CD14-positive monocyte (primary cell): ENCODE data around the gene BCORL1. TPM values are rescaled to one million over a fixed set of nuclear protein-coding genes. Genes with fewer than 3 reads are reported as not detected.

Experiments
- DNase-seq, 3 donors: peaks; one replicate each; pipeline ENCODE4 v3.0.0-alpha.2; 2011 to 2022
- H2AFZ ChIP-seq: 2 replicates; pipeline ENCODE4 v1.6.0; 2012; ENCODE audit warnings: mild to moderate bottlenecking, low read depth, low read length, inconsistent platforms; ENCODE audit not compliant: insufficient read depth, poor library complexity, severe bottlenecking
- H3K27ac ChIP-seq, 2 donors: 1 replicate in 1 of 2; 2 replicates in 1 of 2; pipeline ENCODE4 v1.5.1; 2012 to 2013; ENCODE audit warnings: low read length in 2 of 2, control low read depth in 1 of 2, inconsistent platforms in 1 of 2, low read depth in 1 of 2, mild to moderate bottlenecking in 1 of 2
- H3K27me3 ChIP-seq, 2 donors: one replicate each; pipeline versions ENCODE4 v1.6.0 to v1.6.1; 2011 to 2013; ENCODE audit warnings: low read length in 2 of 2; ENCODE audit not compliant: control insufficient read depth in 2 of 2, insufficient read depth in 2 of 2
- H3K36me3 ChIP-seq, 2 donors: replicated peaks in 1 of 2; 1 replicate in 1 of 2; 2 replicates in 1 of 2; pipeline versions ENCODE4 v1.5.1 to v1.6.1; 2012 to 2013; ENCODE audit warnings: low read length in 2 of 2, control low read depth in 1 of 2, inconsistent platforms in 1 of 2, mild to moderate bottlenecking in 1 of 2; ENCODE audit not compliant: insufficient read depth in 2 of 2, control insufficient read depth in 1 of 2
- H3K4me1 ChIP-seq, 2 donors: 1 replicate in 1 of 2; 2 replicates in 1 of 2; pipeline versions ENCODE4 v1.5.1 to v1.6.1; 2012 to 2013; ENCODE audit warnings: low read length in 2 of 2, control low read depth in 1 of 2, inconsistent platforms in 1 of 2, mild to moderate bottlenecking in 1 of 2, moderate library complexity in 1 of 2; ENCODE audit not compliant: insufficient read depth in 2 of 2, control insufficient read depth in 1 of 2
- H3K4me2 ChIP-seq: replicated peaks from 2 replicates; pipeline ENCODE3; 2012; ENCODE audit warnings: low read length, moderate library complexity, mild to moderate bottlenecking; ENCODE audit not compliant: poor library complexity, severe bottlenecking; ENCODE audit errors: extremely low read depth
- H3K4me3 ChIP-seq, 3 experiments: fragments of 200-600 bp in 1 of 3; sonication (generic) in 1 of 3; replicated peaks in 1 of 3; 1 replicate in 2 of 3; 2 replicates in 1 of 3; pipeline ENCODE4 v1.5.1; 2011 to 2013; ENCODE audit warnings: low read length in 3 of 3, mild to moderate bottlenecking in 3 of 3, control low read depth in 2 of 3, low read depth in 2 of 3, inconsistent platforms in 1 of 3, moderate library complexity in 1 of 3
- H3K79me2 ChIP-seq: 2 replicates; pipeline ENCODE4 v1.6.0; 2012; ENCODE audit warnings: mild to moderate bottlenecking, control low read depth, inconsistent platforms, low read length, moderate library complexity; ENCODE audit not compliant: insufficient read depth
- H3K9ac ChIP-seq: 2 replicates; pipeline ENCODE4 v1.6.0; 2017; ENCODE audit warnings: low read length, mild to moderate bottlenecking; ENCODE audit not compliant: insufficient read depth, poor library complexity, severe bottlenecking
- H3K9me3 ChIP-seq, 2 donors: replicated peaks in 1 of 2; 1 replicate in 1 of 2; 2 replicates in 1 of 2; pipeline versions ENCODE4 v1.5.1 to v1.6.1; 2012 to 2013; ENCODE audit warnings: low read length in 2 of 2, control low read depth in 1 of 2; ENCODE audit not compliant: control insufficient read depth in 1 of 2, insufficient read depth in 1 of 2
- H4K20me1 ChIP-seq: 2 replicates; pipeline ENCODE4 v1.6.0; 2012; ENCODE audit warnings: mild to moderate bottlenecking, low read length, control low read depth, moderate library complexity; ENCODE audit not compliant: insufficient read depth
- H3K27ac Mint-ChIP-seq, 7 donors: one replicate each; pipeline ENCODE4 v1.8.0; 2020; ENCODE audit warnings: mild to moderate bottlenecking in 7 of 7, mixed read lengths in 7 of 7, moderate library complexity in 6 of 7, inconsistent platforms in 2 of 7
- H3K27me3 Mint-ChIP-seq, 3 donors: one replicate each; pipeline ENCODE4 v1.8.0; 2021 to 2022; ENCODE audit warnings: low read depth in 3 of 3, mild to moderate bottlenecking in 3 of 3, mixed read lengths in 3 of 3, moderate library complexity in 3 of 3, inconsistent platforms in 1 of 3
- H3K36me3 Mint-ChIP-seq, 2 donors: one replicate each; pipeline ENCODE4 v1.8.0; 2020; ENCODE audit warnings: mixed read lengths in 2 of 2, inconsistent platforms in 1 of 2, mild to moderate bottlenecking in 1 of 2
- H3K4me1 Mint-ChIP-seq: one replicate; pipeline ENCODE4 v1.8.0; 2020; ENCODE audit warnings: mild to moderate bottlenecking, mixed read lengths
- H3K4me3 Mint-ChIP-seq, 2 donors: one replicate each; pipeline ENCODE4 v1.8.0; 2020; ENCODE audit warnings: mild to moderate bottlenecking in 2 of 2, mixed read lengths in 2 of 2, moderate library complexity in 1 of 2
- H3K9me3 Mint-ChIP-seq, 7 donors: one replicate each; pipeline ENCODE4 v1.8.0; 2020 to 2022; ENCODE audit warnings: mixed read lengths in 7 of 7, mild to moderate bottlenecking in 6 of 7, moderate library complexity in 6 of 7, inconsistent platforms in 2 of 7
- CTCF ChIP-seq: fragments of 200-600 bp; IDR thresholded peaks from one replicate; pipeline ENCODE4 v1.8.0; 2022; ENCODE audit warnings: antibody characterized with exemption, mild to moderate bottlenecking
- WGBS: methylation state at CpG from one replicate; pipeline ENCODE4 v1.1.5; 2013; ENCODE audit warnings: missing lambda C conversion rate; ENCODE audit not compliant: insufficient coverage; 5-methylcytosine and 5-hydroxymethylcytosine counted together
- intact Hi-C, 2 donors: fragments of 100-400 bp; cut with micrococcal nuclease; formaldehyde crosslinking; loops; one replicate each; pipeline versions ENCODE4 v1.15.0 to v1.15.1; 2023
- polyA plus RNA-seq, 3 donors: library from polyadenylated mRNA; depleted of rRNA in 1 of 3; unstranded in 2 of 3; stranded (reverse) in 1 of 3; fragments of 300-500 nt in 2 of 3; fragments of >200 nt in 1 of 3; fragmentation: Illumina TruSeq in 2 of 3; gene quantifications; 1 replicate in 2 of 3; 2 replicates in 1 of 3; pipeline ENCODE4 v1.2.3, GENCODE V29; 2012 to 2021

Gene BCORL1
- polyA plus RNA-seq, 3 donors: 0.69 to 2.4 (median 0.72) TPM

DNA sequence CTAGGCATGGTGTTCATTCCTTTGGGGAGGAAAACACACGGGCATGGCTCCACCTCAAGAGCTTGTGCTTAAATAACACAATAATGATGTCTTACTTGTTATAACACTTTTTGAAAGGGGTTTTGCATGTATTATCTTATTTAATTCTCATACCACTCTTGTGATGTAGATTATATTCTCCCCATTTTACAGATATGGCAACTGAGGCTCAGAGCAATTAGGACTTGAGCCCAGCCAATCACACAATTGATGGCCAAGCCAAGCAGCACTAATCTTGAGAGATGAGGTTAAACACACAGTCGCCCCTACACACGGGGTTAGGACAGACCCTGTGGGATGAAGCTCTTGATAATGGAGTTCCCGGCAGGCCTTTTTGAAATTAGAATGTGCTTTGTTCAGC, 45.1 kb downstream of the BCORL1 start:
- Histone ChIP-seq H3K9me3 (no peaks in the 10 kb centered on the region), H3K27ac (no peak overlapping the region), H3K9ac (no peak overlapping the region), H3K27me3 (no peaks in the 10 kb centered on the region), H3K4me1 (peaks cover 10% of the 10 kb centered on the region in 2 donors), H3K4me2 (no peak overlapping the region), H3K79me2 (no peaks in the 10 kb centered on the region), H2AFZ (no peak overlapping the region), H3K4me3 (no peak overlapping the region), H4K20me1 (no peaks in the 10 kb centered on the region), H3K36me3 (peaks cover 45 to 75% of the 10 kb centered on the region in 2 donors)
- no peak for TF ChIP-seq CTCF
- intact Hi-C loops: loop anchor here (2.0 to 10.0 kb wide), 4 partner anchors 45 to 423 kb away; partner anchors contain the start of gene BCORL1 (in 1 of the 2)
- peaks cover 0 to 6% (median 0%) of the 10 kb centered on the region in 3 donors for H3K27me3 Mint-ChIP-seq
- no peak overlapping the region for H3K4me3 Mint-ChIP-seq
- peaks cover 11% of the 10 kb centered on the region for H3K4me1 Mint-ChIP-seq
- H3K9me3 Mint-ChIP-seq: peaks cover 0 to 2% (median 0%) of the 10 kb centered on the region in 7 donors
- H3K36me3 Mint-ChIP-seq: peaks cover 46 to 64% of the 10 kb centered on the region in 2 donors
- H3K27ac Mint-ChIP-seq: no peak overlapping the region
- no peak for DNase-seq
- WGBS: 93% methylated on average over 3 of the region's 4 CpGs

DNA sequence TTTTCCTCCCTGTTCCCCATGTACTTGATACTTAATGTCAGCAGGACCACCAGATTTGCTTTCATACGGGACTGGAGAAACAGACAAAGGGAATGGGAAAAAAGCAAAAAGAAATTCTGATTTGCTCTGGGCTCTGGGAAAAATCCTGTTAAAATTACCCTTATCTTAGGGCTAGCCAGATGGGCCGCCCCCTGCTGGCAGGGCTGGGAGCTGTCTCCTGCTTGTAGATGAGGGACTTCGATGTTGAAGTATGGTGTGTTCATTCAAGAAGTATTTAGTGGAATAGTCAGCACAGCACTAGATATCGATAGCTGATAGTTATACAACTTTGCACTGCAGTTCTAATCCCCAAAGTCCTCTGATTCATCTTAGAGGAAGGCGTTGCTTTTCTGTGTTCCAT, 45.8 kb downstream of the BCORL1 start:
- Histone ChIP-seq H3K27ac (no peak overlapping the region), H3K9ac (no peak overlapping the region), H3K27me3 (no peaks in the 10 kb centered on the region), H3K4me2 (no peak overlapping the region), H3K9me3 (no peaks in the 10 kb centered on the region), H2AFZ (no peak overlapping the region), H3K4me1 (peaks cover 10% of the 10 kb centered on the region in 2 donors), H3K36me3 (peaks cover 38 to 69% of the 10 kb centered on the region in 2 donors), H4K20me1 (no peaks in the 10 kb centered on the region), H3K79me2 (no peaks in the 10 kb centered on the region), H3K4me3 (no peak overlapping the region)
- H3K4me3 Mint-ChIP-seq: no peak overlapping the region
- no CpG with 5 or more reads among the region's 5 CpGs for WGBS
- H3K27me3 Mint-ChIP-seq: peaks cover 0 to 5% (median 0%) of the 10 kb centered on the region in 3 donors
- TF ChIP-seq CTCF: peak; percentile 72
- intact Hi-C loops: loop anchor here in 1 of 2 donors (5.0 to 10.0 kb wide), 2 partner anchors 101 to 423 kb away; no protein-coding TSS in a partner anchor
- H3K4me1 Mint-ChIP-seq: peaks cover 11% of the 10 kb centered on the region
- DNase-seq: peak; percentile 23 to 43 (median 32)
- H3K9me3 Mint-ChIP-seq: peaks cover 0 to 2% (median 0%) of the 10 kb centered on the region in 7 donors
- H3K27ac Mint-ChIP-seq: peak overlapping the region in 1 of 7 donors; percentile 8
- peaks cover 43 to 61% of the 10 kb centered on the region in 2 donors for H3K36me3 Mint-ChIP-seq
